ENCODE data around the gene TTR. TPM values are rescaled to one million over a fixed set of nuclear protein-coding genes. Genes with fewer than 3 reads are reported as not detected.

Gene TTR
- polyA plus RNA-seq, 4 donors: 0.63 to 2,731 (median 6.0) TPM

- FAIRE-seq: no peak
- Histone ChIP-seq H3K27me3 (ENCODE audit: control insufficient read depth in 3 of 3, insufficient read depth in 3 of 3, low read length in 3 of 3) (no peaks in the 10 kb centered on the region), H3K9me3 (ENCODE audit: control insufficient read depth in 2 of 2, insufficient read depth in 1 of 2, low read depth in 1 of 2, low read length in 1 of 2) (no peaks in the 10 kb centered on the region), H3K36me3 (ENCODE audit: control insufficient read depth in 3 of 3, insufficient read depth in 2 of 3, low read depth in 1 of 3, low read length in 3 of 3) (peaks cover 0 to 22% (median 0%) of the 10 kb centered on the region in 3 donors), H3K27ac (ENCODE audit: low read depth in 1 of 3, low read length in 2 of 3) (no peak overlapping the region), H3K4me1 (ENCODE audit: control insufficient read depth in 3 of 3, insufficient read depth in 2 of 3, low read depth in 1 of 3, low read length in 2 of 3) (peaks cover 0 to 27% (median 0%) of the 10 kb centered on the region in 3 donors), H3K4me3 (ENCODE audit: low read depth in 1 of 3, low read length in 3 of 3) (no peak overlapping the region)
- 77 to 81% (median 81%) methylated on average over 5 of the region's 5 CpGs for WGBS, 3 donors
- DNase-seq: no peak
These were observed 3.6 kb downstream of the TTR start for GRCh38 chr18:31595121-31595771.

DNA sequence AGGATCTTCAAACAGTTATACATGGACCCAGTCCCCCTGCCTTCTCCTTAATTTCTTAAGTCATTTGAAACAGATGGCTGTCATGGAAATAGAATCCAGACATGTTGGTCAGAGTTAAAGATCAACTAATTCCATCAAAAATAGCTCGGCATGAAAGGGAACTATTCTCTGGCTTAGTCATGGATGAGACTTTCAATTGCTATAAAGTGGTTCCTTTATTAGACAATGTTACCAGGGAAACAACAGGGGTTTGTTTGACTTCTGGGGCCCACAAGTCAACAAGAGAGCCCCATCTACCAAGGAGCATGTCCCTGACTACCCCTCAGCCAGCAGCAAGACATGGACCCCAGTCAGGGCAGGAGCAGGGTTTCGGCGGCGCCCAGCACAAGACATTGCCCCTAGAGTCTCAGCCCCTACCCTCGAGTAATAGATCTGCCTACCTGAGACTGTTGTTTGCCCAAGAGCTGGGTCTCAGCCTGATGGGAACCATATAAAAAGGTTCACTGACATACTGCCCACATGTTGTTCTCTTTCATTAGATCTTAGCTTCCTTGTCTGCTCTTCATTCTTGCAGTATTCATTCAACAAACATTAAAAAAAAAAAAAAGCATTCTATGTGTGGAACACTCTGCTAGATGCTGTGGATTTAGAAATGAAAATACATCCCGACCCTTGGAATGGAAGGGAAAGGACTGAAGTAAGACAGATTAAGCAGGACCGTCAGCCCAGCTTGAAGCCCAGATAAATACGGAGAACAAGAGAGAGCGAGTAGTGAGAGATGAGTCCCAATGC is 4.6 kb downstream of the TTR start:
- peaks cover 0 to 19% (median 0%) of the 10 kb centered on the region in 3 donors for H3K4me1 ChIP-seq (ENCODE audit: control insufficient read depth in 3 of 3, insufficient read depth in 2 of 3, low read depth in 1 of 3, low read length in 2 of 3)
- no peaks in the 10 kb centered on the region for H3K27me3 ChIP-seq (ENCODE audit: control insufficient read depth in 3 of 3, insufficient read depth in 3 of 3, low read length in 3 of 3)
- no peaks in the 10 kb centered on the region for H3K9me3 ChIP-seq (ENCODE audit: control insufficient read depth in 2 of 2, insufficient read depth in 1 of 2, low read depth in 1 of 2, low read length in 1 of 2)
- no peak overlapping the region for H3K4me3 ChIP-seq (ENCODE audit: low read depth in 1 of 3, low read length in 3 of 3)
- FAIRE-seq (no peak), DNase-seq (peak in 1 of 2 donors; percentile 49)
- H3K36me3 ChIP-seq (ENCODE audit: control insufficient read depth in 3 of 3, insufficient read depth in 2 of 3, low read depth in 1 of 3, low read length in 3 of 3): peaks cover 0 to 22% (median 0%) of the 10 kb centered on the region in 3 donors
- peak overlapping the region in 1 of 3 donors; percentile 37 for H3K27ac ChIP-seq (ENCODE audit: low read depth in 1 of 3, low read length in 2 of 3)
- WGBS, 3 donors: 80 to 85% (median 84%) methylated on average over 9 of the region's 9 CpGs

DNA sequence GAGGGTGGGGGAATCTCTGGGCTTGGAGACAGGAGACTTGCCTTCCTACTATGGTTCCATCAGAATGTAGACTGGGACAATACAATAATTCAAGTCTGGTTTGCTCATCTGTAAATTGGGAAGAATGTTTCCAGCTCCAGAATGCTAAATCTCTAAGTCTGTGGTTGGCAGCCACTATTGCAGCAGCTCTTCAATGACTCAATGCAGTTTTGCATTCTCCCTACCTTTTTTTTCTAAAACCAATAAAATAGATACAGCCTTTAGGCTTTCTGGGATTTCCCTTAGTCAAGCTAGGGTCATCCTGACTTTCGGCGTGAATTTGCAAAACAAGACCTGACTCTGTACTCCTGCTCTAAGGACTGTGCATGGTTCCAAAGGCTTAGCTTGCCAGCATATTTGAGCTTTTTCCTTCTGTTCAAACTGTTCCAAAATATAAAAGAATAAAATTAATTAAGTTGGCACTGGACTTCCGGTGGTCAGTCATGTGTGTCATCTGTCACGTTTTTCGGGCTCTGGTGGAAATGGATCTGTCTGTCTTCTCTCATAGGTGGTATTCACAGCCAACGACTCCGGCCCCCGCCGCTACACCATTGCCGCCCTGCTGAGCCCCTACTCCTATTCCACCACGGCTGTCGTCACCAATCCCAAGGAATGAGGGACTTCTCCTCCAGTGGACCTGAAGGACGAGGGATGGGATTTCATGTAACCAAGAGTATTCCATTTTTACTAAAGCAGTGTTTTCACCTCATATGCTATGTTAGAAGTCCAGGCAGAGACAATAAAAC is 6.5 kb downstream of the TTR start:
- H3K4me1 ChIP-seq (ENCODE audit: control insufficient read depth in 3 of 3, insufficient read depth in 2 of 3, low read depth in 1 of 3, low read length in 2 of 3): peaks cover 0 to 17% (median 0%) of the 10 kb centered on the region in 3 donors
- H3K4me3 ChIP-seq (ENCODE audit: low read depth in 1 of 3, low read length in 3 of 3): no peak overlapping the region
- DNase-seq: no peak
- no peaks in the 10 kb centered on the region for H3K9me3 ChIP-seq (ENCODE audit: control insufficient read depth in 2 of 2, insufficient read depth in 1 of 2, low read depth in 1 of 2, low read length in 1 of 2)
- H3K27me3 ChIP-seq (ENCODE audit: control insufficient read depth in 3 of 3, insufficient read depth in 3 of 3, low read length in 3 of 3): no peaks in the 10 kb centered on the region
- FAIRE-seq: no peak
- H3K36me3 ChIP-seq (ENCODE audit: control insufficient read depth in 3 of 3, insufficient read depth in 2 of 3, low read depth in 1 of 3, low read length in 3 of 3): peaks cover 0 to 19% (median 0%) of the 10 kb centered on the region in 3 donors
- no peak overlapping the region for H3K27ac ChIP-seq (ENCODE audit: low read depth in 1 of 3, low read length in 2 of 3)
- 92 to 96% (median 94%) methylated on average over 13 of the region's 13 CpGs for WGBS, 3 donors

- no peak overlapping the region for H3K4me3 ChIP-seq (ENCODE audit: low read depth in 1 of 3, low read length in 3 of 3)
- no peaks in the 10 kb centered on the region for H3K9me3 ChIP-seq (ENCODE audit: control insufficient read depth in 2 of 2, insufficient read depth in 1 of 2, low read depth in 1 of 2, low read length in 1 of 2)
- no peak overlapping the region for H3K27ac ChIP-seq (ENCODE audit: low read depth in 1 of 3, low read length in 2 of 3)
- H3K36me3 ChIP-seq (ENCODE audit: control insufficient read depth in 3 of 3, insufficient read depth in 2 of 3, low read depth in 1 of 3, low read length in 3 of 3): peaks cover 0 to 3% (median 0%) of the 10 kb centered on the region in 3 donors
- no peak for DNase-seq
- H3K4me1 ChIP-seq (ENCODE audit: control insufficient read depth in 3 of 3, insufficient read depth in 2 of 3, low read depth in 1 of 3, low read length in 2 of 3): peaks cover 0 to 3% (median 0%) of the 10 kb centered on the region in 3 donors
- no peak for FAIRE-seq
- no peaks in the 10 kb centered on the region for H3K27me3 ChIP-seq (ENCODE audit: control insufficient read depth in 3 of 3, insufficient read depth in 3 of 3, low read length in 3 of 3)
These were observed 11.6 kb downstream of the TTR start for GRCh38 chr18:31603315-31603714.

DNA sequence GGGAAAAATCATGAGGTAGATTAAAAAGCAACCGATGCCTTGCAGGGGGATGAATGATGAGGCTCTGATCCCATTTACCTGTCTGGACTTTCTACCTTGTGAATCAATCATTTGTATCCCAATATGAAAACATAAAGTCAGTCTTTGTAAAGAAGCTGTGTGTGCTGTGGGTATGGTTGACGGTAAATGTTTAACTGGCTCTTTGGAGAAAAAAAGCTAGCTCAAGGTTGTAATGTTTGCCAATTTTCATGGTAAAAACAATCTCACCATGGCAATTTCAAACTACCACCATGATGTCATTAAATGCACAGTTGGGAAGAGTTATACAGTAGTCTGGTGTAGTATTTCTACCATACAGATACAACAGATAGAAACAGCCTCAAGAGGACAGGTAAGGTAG is 14.6 kb downstream of the TTR start:
- 32 to 65% (median 49%) methylated on average over 2 of the region's 2 CpGs for WGBS, 3 donors
- Histone ChIP-seq H3K36me3 (ENCODE audit: control insufficient read depth in 3 of 3, insufficient read depth in 2 of 3, low read depth in 1 of 3, low read length in 3 of 3) (no peaks in the 10 kb centered on the region), H3K4me3 (ENCODE audit: low read depth in 1 of 3, low read length in 3 of 3) (no peak overlapping the region), H3K9me3 (ENCODE audit: control insufficient read depth in 2 of 2, insufficient read depth in 1 of 2, low read depth in 1 of 2, low read length in 1 of 2) (no peaks in the 10 kb centered on the region), H3K4me1 (ENCODE audit: control insufficient read depth in 3 of 3, insufficient read depth in 2 of 3, low read depth in 1 of 3, low read length in 2 of 3) (peaks cover 0 to 3% (median 0%) of the 10 kb centered on the region in 3 donors), H3K27ac (ENCODE audit: low read depth in 1 of 3, low read length in 2 of 3) (no peak overlapping the region), H3K27me3 (ENCODE audit: control insufficient read depth in 3 of 3, insufficient read depth in 3 of 3, low read length in 3 of 3) (no peaks in the 10 kb centered on the region)
- no peak for FAIRE-seq
- DNase-seq: peak in 1 of 2 donors; percentile 31

DNA sequence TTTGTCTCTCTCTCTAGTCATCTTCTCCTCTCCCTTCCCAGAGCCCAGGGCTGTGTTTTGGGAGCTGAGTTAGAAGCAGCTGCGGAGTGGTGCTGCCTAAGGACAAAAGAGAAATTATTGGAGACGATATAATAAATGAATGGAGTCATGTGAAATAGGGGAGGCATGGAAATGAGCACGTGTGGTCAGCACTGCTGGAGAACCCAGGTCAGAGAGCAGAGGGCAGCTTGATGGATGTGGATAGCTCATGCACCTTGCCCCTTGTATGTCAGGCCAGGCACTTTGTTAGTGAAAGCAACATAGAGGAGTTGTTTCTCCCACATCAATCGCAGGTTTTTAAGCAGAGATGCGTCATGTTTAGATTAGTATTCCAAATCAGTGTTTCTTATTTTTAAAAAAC is 15.7 kb downstream of the TTR start:
- DNase-seq (no peak), FAIRE-seq (no peak)
- Histone ChIP-seq H3K27ac (ENCODE audit: low read depth in 1 of 3, low read length in 2 of 3) (no peak overlapping the region), H3K27me3 (ENCODE audit: control insufficient read depth in 3 of 3, insufficient read depth in 3 of 3, low read length in 3 of 3) (no peaks in the 10 kb centered on the region), H3K4me1 (ENCODE audit: control insufficient read depth in 3 of 3, insufficient read depth in 2 of 3, low read depth in 1 of 3, low read length in 2 of 3) (peaks cover 0 to 3% (median 0%) of the 10 kb centered on the region in 3 donors), H3K4me3 (ENCODE audit: low read depth in 1 of 3, low read length in 3 of 3) (no peak overlapping the region), H3K9me3 (ENCODE audit: control insufficient read depth in 2 of 2, insufficient read depth in 1 of 2, low read depth in 1 of 2, low read length in 1 of 2) (no peaks in the 10 kb centered on the region), H3K36me3 (ENCODE audit: control insufficient read depth in 3 of 3, insufficient read depth in 2 of 3, low read depth in 1 of 3, low read length in 3 of 3) (no peaks in the 10 kb centered on the region)
- WGBS, 3 donors: 65 to 86% (median 85%) methylated on average over 5 of the region's 5 CpGs

GRCh38 chr18:31609886-31610285 is 18.2 kb downstream of the TTR start:
- Histone ChIP-seq H3K9me3 (ENCODE audit: control insufficient read depth in 2 of 2, insufficient read depth in 1 of 2, low read depth in 1 of 2, low read length in 1 of 2) (no peaks in the 10 kb centered on the region), H3K4me3 (ENCODE audit: low read depth in 1 of 3, low read length in 3 of 3) (no peak overlapping the region), H3K27me3 (ENCODE audit: control insufficient read depth in 3 of 3, insufficient read depth in 3 of 3, low read length in 3 of 3) (no peaks in the 10 kb centered on the region), H3K27ac (ENCODE audit: low read depth in 1 of 3, low read length in 2 of 3) (no peak overlapping the region), H3K36me3 (ENCODE audit: control insufficient read depth in 3 of 3, insufficient read depth in 2 of 3, low read depth in 1 of 3, low read length in 3 of 3) (no peaks in the 10 kb centered on the region), H3K4me1 (ENCODE audit: control insufficient read depth in 3 of 3, insufficient read depth in 2 of 3, low read depth in 1 of 3, low read length in 2 of 3) (peaks cover 0 to 3% (median 0%) of the 10 kb centered on the region in 3 donors)
- DNase-seq (no peak), FAIRE-seq (no peak)
- WGBS, 3 donors: 77 to 92% (median 85%) methylated on average over 2 of the region's 2 CpGs
